Fibroblast of the aortic adventitia (primary cell): ENCODE measurements around the gene ALDH1A1. TPM values are rescaled to one million over a fixed set of nuclear protein-coding genes. Genes with fewer than 3 reads are reported as not detected.

Source experiments
- DNase-seq: peaks from one replicate; pipeline ENCODE4 v3.0.0-alpha.2; 2010; ENCODE audit warnings: low read depth
- H3K4me3 ChIP-seq: 2 replicates; pipeline ENCODE4 v1.5.1; 2011; ENCODE audit warnings: low read depth, mild to moderate bottlenecking, control low read depth, low read length, moderate library complexity
- CTCF ChIP-seq: IDR thresholded peaks from 2 replicates; pipeline ENCODE4 v1.5.1; 2011; ENCODE audit warnings: mild to moderate bottlenecking, low read length, control low read depth, inconsistent platforms; ENCODE audit not compliant: insufficient read depth
- total RNA-seq: library from RNA; depleted of rRNA; stranded (reverse); fragments of >200 nt; gene quantifications from 2 replicates; pipeline ENCODE4 v1.2.3, GENCODE V29; 2012; ENCODE audit warnings: low replicate concordance

Gene ALDH1A1
- total RNA-seq, 1 donor, result 8.8 TPM

GRCh38 chr9:72948575-72949243 is 4.1 kb downstream of the ALDH1A1 start:
- no peak for TF ChIP-seq CTCF
- no peak overlapping the region for H3K4me3 ChIP-seq
- no peak for DNase-seq

GRCh38 chr9:72947984-72948465 is 4.8 kb downstream of the ALDH1A1 start:
- H3K4me3 ChIP-seq, result no peak overlapping the region
- TF ChIP-seq CTCF, result no peak
- no peak for DNase-seq

- no peak for DNase-seq
- no peak overlapping the region for H3K4me3 ChIP-seq
- TF ChIP-seq CTCF, result no peak
These were observed 6.0 kb downstream of the ALDH1A1 start for GRCh38 chr9:72946821-72947220.

- no peak for DNase-seq
- H3K4me3 ChIP-seq, result no peak overlapping the region
- TF ChIP-seq CTCF, result no peak
These were observed 6.5 kb downstream of the ALDH1A1 start for GRCh38 chr9:72946318-72946717.

- TF ChIP-seq CTCF, result no peak
- no peak for DNase-seq
- no peak overlapping the region for H3K4me3 ChIP-seq
These were observed 7.5 kb downstream of the ALDH1A1 start for GRCh38 chr9:72945391-72945790.

GRCh38 chr9:72943844-72944462 is 8.9 kb downstream of the ALDH1A1 start:
- H3K4me3 ChIP-seq, result no peak overlapping the region
- no peak for DNase-seq
- no peak for TF ChIP-seq CTCF
